Peyer's patch (tissue), 4 donors: Measurements from ENCODE around the gene RXRA. TPM values are rescaled to one million over a fixed set of nuclear protein-coding genes. Genes with fewer than 3 reads are reported as not detected.

Source experiments
- DNase-seq, 3 donors: peaks; one replicate each; pipeline ENCODE4 v3.0.0-alpha.2; 2017 to 2019
- H3K27ac ChIP-seq, 4 donors: fragments of 200-600 bp; sonication (generic); one replicate each; pipeline ENCODE4 v1.5.1; 2016 to 2019
- H3K27me3 ChIP-seq, 2 donors: fragments of 200-600 bp; sonication (generic); one replicate each; pipeline ENCODE4 v1.5.1; 2019
- H3K36me3 ChIP-seq, 3 donors: fragments of 200-600 bp; sonication (generic); one replicate each; pipeline ENCODE4 v1.5.1; 2016 to 2019
- H3K4me1 ChIP-seq, 4 donors: fragments of 200-600 bp; sonication (generic); one replicate each; pipeline ENCODE4 v1.5.1; 2016 to 2019
- H3K4me3 ChIP-seq, 4 donors: fragments of 200-600 bp; sonication (generic); 1 replicate in 3 of 4; 2 replicates in 1 of 4; pipeline ENCODE4 v1.5.1; 2016 to 2019; ENCODE audit warnings: mild to moderate bottlenecking in 1 of 4
- H3K9me3 ChIP-seq, 4 donors: fragments of 200-600 bp; sonication (generic); one replicate each; pipeline ENCODE4 v1.5.1; 2016 to 2019; ENCODE audit warnings: mild to moderate bottlenecking in 1 of 4
- CTCF ChIP-seq, 6 experiments: fragments of 450-650 bp in 4 of 6; fragments of 200-600 bp in 2 of 6; sonication (generic) in 1 of 6; IDR thresholded peaks; one replicate each; pipeline ENCODE4 v1.5.1; 2017 to 2019; ENCODE audit warnings: antibody characterized with exemption in 6 of 6, mild to moderate bottlenecking in 3 of 6, moderate library complexity in 1 of 6
- POLR2A ChIP-seq, 2 donors: fragments of 450-650 bp; IDR thresholded peaks; one replicate each; pipeline ENCODE4 v1.5.1; 2017; ENCODE audit warnings: antibody characterized with exemption in 2 of 2, mild to moderate bottlenecking in 2 of 2, moderate library complexity in 2 of 2
- total RNA-seq, 4 donors: library from RNA; depleted of rRNA; stranded (reverse); fragments of >200 nt; gene quantifications; one replicate each; pipeline ENCODE4 v1.1.0, GENCODE V29; 2016

Gene RXRA
- total RNA-seq, 4 donors from 2014 or later, result 54.5 to 83.6 (median 65.4) TPM

- H3K9me3 ChIP-seq, result no peaks in the 10 kb centered on the region
- peaks cover 0 to 91% (median 17%) of the 10 kb centered on the region in 4 donors for H3K4me1 ChIP-seq
- H3K4me3 ChIP-seq, result no peak overlapping the region
- H3K27me3 ChIP-seq, result no peaks in the 10 kb centered on the region
- H3K27ac ChIP-seq, result no peak overlapping the region
- TF ChIP-seq POLR2A (IDR thresholded peaks at IDR 0.05), result no peak
- no peak for TF ChIP-seq CTCF (IDR thresholded peaks at IDR 0.05)
- DNase-seq, result no peak
- H3K36me3 ChIP-seq, result peaks cover 0 to 4% (median 0%) of the 10 kb centered on the region in 3 donors
These were observed 43.4 kb downstream of the RXRA start for GRCh38 chr9:134369416-134370212.

GRCh38 chr9:134370213-134370492 is 43.9 kb downstream of the RXRA start:
- no peak for DNase-seq
- Histone ChIP-seq H3K4me1 (peaks cover 0 to 91% (median 20%) of the 10 kb centered on the region in 4 donors), H3K9me3 (no peaks in the 10 kb centered on the region), H3K36me3 (peaks cover 0 to 4% (median 0%) of the 10 kb centered on the region in 3 donors), H3K27ac (no peak overlapping the region), H3K4me3 (no peak overlapping the region), H3K27me3 (no peaks in the 10 kb centered on the region)
- TF ChIP-seq CTCF (IDR thresholded peaks at IDR 0.05) (no peak), POLR2A (IDR thresholded peaks at IDR 0.05) (no peak)

- H3K4me3 ChIP-seq, result no peak overlapping the region
- TF ChIP-seq POLR2A (IDR thresholded peaks at IDR 0.05), result no peak
- TF ChIP-seq CTCF (IDR thresholded peaks at IDR 0.05), result no peak
- no peaks in the 10 kb centered on the region for H3K9me3 ChIP-seq
- peaks cover 0 to 4% (median 0%) of the 10 kb centered on the region in 3 donors for H3K36me3 ChIP-seq
- H3K27me3 ChIP-seq, result no peaks in the 10 kb centered on the region
- no peak overlapping the region for H3K27ac ChIP-seq
- peaks cover 0 to 91% (median 16%) of the 10 kb centered on the region in 4 donors for H3K4me1 ChIP-seq
- no peak for DNase-seq
These were observed 44.4 kb downstream of the RXRA start for GRCh38 chr9:134370638-134371037.

GRCh38 chr9:134371731-134372130 is 45.5 kb downstream of the RXRA start:
- Histone ChIP-seq H3K4me1 (peaks cover 0 to 91% (median 14%) of the 10 kb centered on the region in 4 donors), H3K27ac (peak overlapping the region in 2 of 4 donors; percentile 43 to 76), H3K9me3 (no peaks in the 10 kb centered on the region), H3K27me3 (no peaks in the 10 kb centered on the region), H3K36me3 (peaks cover 0 to 4% (median 0%) of the 10 kb centered on the region in 3 donors), H3K4me3 (no peak overlapping the region)
- TF ChIP-seq CTCF (IDR thresholded peaks at IDR 0.05) (no peak), POLR2A (IDR thresholded peaks at IDR 0.05) (no peak)
- no peak for DNase-seq

- peak overlapping the region in 3 of 4 donors; percentile 14 to 76 (median 43) for H3K27ac ChIP-seq
- H3K36me3 ChIP-seq, result peaks cover 0 to 4% (median 0%) of the 10 kb centered on the region in 3 donors
- no peaks in the 10 kb centered on the region for H3K27me3 ChIP-seq
- H3K4me1 ChIP-seq, result peaks cover 0 to 91% (median 15%) of the 10 kb centered on the region in 4 donors
- no peaks in the 10 kb centered on the region for H3K9me3 ChIP-seq
- DNase-seq, result no peak
- H3K4me3 ChIP-seq, result no peak overlapping the region
- TF ChIP-seq CTCF (IDR thresholded peaks at IDR 0.05) (no peak), POLR2A (IDR thresholded peaks at IDR 0.05) (no peak)
These were observed 46.5 kb downstream of the RXRA start for GRCh38 chr9:134372581-134373267.
